Activated CD8-positive, alpha-beta memory T cell treated with anti-CD3 and anti-CD28 coated beads for 24 hours (primary cell): ENCODE data around the gene LANCL2.
"Not testable (repeated sequence)": the region's sequence is repeated elsewhere in the genome, so short reads cannot be mapped to it uniquely, and the experiment has no call there.

Experiments
- DNase-seq: peaks from one replicate; pipeline ENCODE4 v3.0.0-alpha.2; 2020

Gene LANCL2

GRCh38 chr7:55438757-55439525, 73.8 kb downstream of the LANCL2 start:
- DNase-seq, result no peak

GRCh38 chr7:55439627-55440026, 74.5 kb downstream of the LANCL2 start:
- DNase-seq, result no peak

GRCh38 chr7:55440040-55440690, 75.0 kb downstream of the LANCL2 start:
- no peak for DNase-seq

- no peak for DNase-seq
Measured at GRCh38 chr7:55441002-55441401, 75.9 kb downstream of the LANCL2 start.

GRCh38 chr7:55441774-55442522, 76.8 kb downstream of the LANCL2 start:
- DNase-seq, result no peak

GRCh38 chr7:55444786-55445185, 79.6 kb downstream of the LANCL2 start:
- no peak for DNase-seq

GRCh38 chr7:55448526-55448925, 83.4 kb downstream of the LANCL2 start:
- DNase-seq, result no peak

- no peak for DNase-seq
Measured at GRCh38 chr7:55449205-55449991, 84.3 kb downstream of the LANCL2 start.

GRCh38 chr7:55449992-55450535, 84.9 kb downstream of the LANCL2 start:
- DNase-seq, result no peak

- DNase-seq, result no peak
Measured at GRCh38 chr7:55452971-55453370, 87.8 kb downstream of the LANCL2 start.

- no peak for DNase-seq
Measured at GRCh38 chr7:55457801-55458200, 92.7 kb downstream of the LANCL2 start.

- DNase-seq, result no peak
Measured at GRCh38 chr7:55458351-55458750, 93.2 kb downstream of the LANCL2 start.

- DNase-seq, result no peak
Measured at GRCh38 chr7:55463686-55464262, 98.6 kb downstream of the LANCL2 start.

- no peak for DNase-seq
Measured at GRCh38 chr7:55464422-55464821, 99.3 kb downstream of the LANCL2 start.

- no peak for DNase-seq
Measured at GRCh38 chr7:55465691-55466090, 100.6 kb downstream of the LANCL2 start.

GRCh38 chr7:55467047-55467593, 102.0 kb downstream of the LANCL2 start:
- no peak for DNase-seq

- DNase-seq, result no peak
Measured at GRCh38 chr7:55468495-55468894, 103.4 kb downstream of the LANCL2 start.

GRCh38 chr7:55469271-55469681, 104.1 kb downstream of the LANCL2 start:
- DNase-seq, result no peak

- DNase-seq, result no peak
Measured at GRCh38 chr7:55469721-55470120, 104.6 kb downstream of the LANCL2 start.

- DNase-seq, result no peak
Measured at GRCh38 chr7:55470261-55470660, 105.1 kb downstream of the LANCL2 start.

- DNase-seq, result not testable (repeated sequence)
Measured at GRCh38 chr7:55471594-55471993, 106.5 kb downstream of the LANCL2 start.

GRCh38 chr7:55472406-55472805, 107.3 kb downstream of the LANCL2 start:
- not testable (repeated sequence) for DNase-seq
